Measurements from ENCODE around the gene ROBO1. TPM values are rescaled to one million over a fixed set of nuclear protein-coding genes. Genes with fewer than 3 reads are reported as not detected.

ROBO1 gene
- total and polyA plus RNA-seq, 2 of the 13 experiments (the other 11 are each of a cell fraction or from before 2014, with no cell fraction given): 52.2 to 71.0 TPM

DNA sequence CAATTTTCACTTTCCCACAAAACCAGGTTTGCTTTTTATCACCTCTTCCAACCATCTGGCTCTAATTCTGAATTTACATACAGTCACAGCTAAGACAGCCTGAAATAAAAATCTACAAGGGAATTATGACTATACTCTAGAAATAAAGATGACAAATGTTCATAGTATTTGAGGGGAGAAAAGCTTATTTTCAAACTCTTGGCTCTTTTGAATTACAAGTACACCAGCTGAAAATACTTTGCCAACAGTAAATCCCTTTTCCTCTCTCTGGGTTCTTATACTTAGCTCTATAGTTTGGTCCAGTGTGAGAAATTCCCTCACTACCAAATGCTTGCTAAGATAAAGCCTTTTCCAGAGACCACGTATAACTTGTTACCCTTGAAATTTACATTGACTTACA lies 1037.9 kb downstream of the ROBO1 start:
- ChIA-PET CTCF (ENCODE audit: low intra/inter-chr PET ratio, low total read pairs) (no interaction called here), POLR2A (no interaction called here)
- Histone ChIP-seq H4K20me1 (ENCODE audit: insufficient read depth, low read length) (no peaks in the 10 kb centered on the region), H3K36me3 (replicated peaks in 1 of 2; ENCODE audit: control insufficient read depth in 1 of 2, insufficient read depth in 2 of 2, low read length in 2 of 2) (no peaks in the 10 kb centered on the region), H3K9ac (ENCODE audit: insufficient read depth, low read depth, low read length) (no peak overlapping the region), H3K9me3 (ENCODE audit: low read length) (no peaks in the 10 kb centered on the region), H3K4me2 (ENCODE audit: low read depth, low read length) (no peak overlapping the region), H3K79me2 (ENCODE audit: insufficient read depth, low read length) (peaks cover 2% of the 10 kb centered on the region), H3K4me1 (ENCODE audit: insufficient read depth, low read length) (peaks cover 9% of the 10 kb centered on the region; the same call in 1 of the 2 replicates), H3K4me3 (replicated peaks in 1 of 3; ENCODE audit: insufficient read depth in 1 of 3, low read depth in 2 of 3, low read length in 3 of 3) (no peak overlapping the region), H3K27me3 (ENCODE audit: control insufficient read depth in 1 of 2, insufficient read depth in 2 of 2, low read length in 2 of 2) (no peaks in the 10 kb centered on the region), H2AFZ (ENCODE audit: low read length) (no peak overlapping the region), H3K27ac (ENCODE audit: extremely low read length, insufficient read depth, low read length) (no peak overlapping the region)
- DNase-seq (ENCODE audit: low spot score) (no peak), ATAC-seq (no peak), FAIRE-seq (no peak)
- intact Hi-C loops (cut with micrococcal nuclease; ENCODE audit: unreplicated experiment) (loop anchor here (10.0 kb wide), 1 partner anchor 265 kb away; no protein-coding TSS in a partner anchor), in situ Hi-C loops (cut with HindIII; ENCODE audit: extremely low pct_ligation_motif_present, low pct_unique_long_range_greater_than_20kb) (no loop called here)
- no peak for TF ChIP-seq HNRNPL (IDR thresholded peaks at IDR 0.05; ENCODE audit: low read depth, low read length)
- TF ChIP-seq, protein P1, sequence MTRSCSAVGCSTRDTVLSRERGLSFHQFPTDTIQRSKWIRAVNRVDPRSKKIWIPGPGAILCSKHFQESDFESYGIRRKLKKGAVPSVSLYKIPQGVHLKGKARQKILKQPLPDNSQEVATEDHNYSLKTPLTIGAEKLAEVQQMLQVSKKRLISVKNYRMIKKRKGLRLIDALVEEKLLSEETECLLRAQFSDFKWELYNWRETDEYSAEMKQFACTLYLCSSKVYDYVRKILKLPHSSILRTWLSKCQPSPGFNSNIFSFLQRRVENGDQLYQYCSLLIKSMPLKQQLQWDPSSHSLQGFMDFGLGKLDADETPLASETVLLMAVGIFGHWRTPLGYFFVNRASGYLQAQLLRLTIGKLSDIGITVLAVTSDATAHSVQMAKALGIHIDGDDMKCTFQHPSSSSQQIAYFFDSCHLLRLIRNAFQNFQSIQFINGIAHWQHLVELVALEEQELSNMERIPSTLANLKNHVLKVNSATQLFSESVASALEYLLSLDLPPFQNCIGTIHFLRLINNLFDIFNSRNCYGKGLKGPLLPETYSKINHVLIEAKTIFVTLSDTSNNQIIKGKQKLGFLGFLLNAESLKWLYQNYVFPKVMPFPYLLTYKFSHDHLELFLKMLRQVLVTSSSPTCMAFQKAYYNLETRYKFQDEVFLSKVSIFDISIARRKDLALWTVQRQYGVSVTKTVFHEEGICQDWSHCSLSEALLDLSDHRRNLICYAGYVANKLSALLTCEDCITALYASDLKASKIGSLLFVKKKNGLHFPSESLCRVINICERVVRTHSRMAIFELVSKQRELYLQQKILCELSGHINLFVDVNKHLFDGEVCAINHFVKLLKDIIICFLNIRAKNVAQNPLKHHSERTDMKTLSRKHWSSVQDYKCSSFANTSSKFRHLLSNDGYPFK (CRISPR knock-in tag; IDR thresholded peaks at IDR 0.05; ENCODE audit: borderline replicate concordance): no peak
- no peak for TF ChIP-seq PLRG1 (conservative IDR thresholded peaks at IDR 0.05)
- no peak for TF ChIP-seq ZBTB7A (CRISPR knock-in tag; IDR thresholded peaks at IDR 0.05)
- TF ChIP-seq ZNF124 (CRISPR knock-in tag; IDR thresholded peaks at IDR 0.05): no peak
- TF ChIP-seq, protein P2, sequence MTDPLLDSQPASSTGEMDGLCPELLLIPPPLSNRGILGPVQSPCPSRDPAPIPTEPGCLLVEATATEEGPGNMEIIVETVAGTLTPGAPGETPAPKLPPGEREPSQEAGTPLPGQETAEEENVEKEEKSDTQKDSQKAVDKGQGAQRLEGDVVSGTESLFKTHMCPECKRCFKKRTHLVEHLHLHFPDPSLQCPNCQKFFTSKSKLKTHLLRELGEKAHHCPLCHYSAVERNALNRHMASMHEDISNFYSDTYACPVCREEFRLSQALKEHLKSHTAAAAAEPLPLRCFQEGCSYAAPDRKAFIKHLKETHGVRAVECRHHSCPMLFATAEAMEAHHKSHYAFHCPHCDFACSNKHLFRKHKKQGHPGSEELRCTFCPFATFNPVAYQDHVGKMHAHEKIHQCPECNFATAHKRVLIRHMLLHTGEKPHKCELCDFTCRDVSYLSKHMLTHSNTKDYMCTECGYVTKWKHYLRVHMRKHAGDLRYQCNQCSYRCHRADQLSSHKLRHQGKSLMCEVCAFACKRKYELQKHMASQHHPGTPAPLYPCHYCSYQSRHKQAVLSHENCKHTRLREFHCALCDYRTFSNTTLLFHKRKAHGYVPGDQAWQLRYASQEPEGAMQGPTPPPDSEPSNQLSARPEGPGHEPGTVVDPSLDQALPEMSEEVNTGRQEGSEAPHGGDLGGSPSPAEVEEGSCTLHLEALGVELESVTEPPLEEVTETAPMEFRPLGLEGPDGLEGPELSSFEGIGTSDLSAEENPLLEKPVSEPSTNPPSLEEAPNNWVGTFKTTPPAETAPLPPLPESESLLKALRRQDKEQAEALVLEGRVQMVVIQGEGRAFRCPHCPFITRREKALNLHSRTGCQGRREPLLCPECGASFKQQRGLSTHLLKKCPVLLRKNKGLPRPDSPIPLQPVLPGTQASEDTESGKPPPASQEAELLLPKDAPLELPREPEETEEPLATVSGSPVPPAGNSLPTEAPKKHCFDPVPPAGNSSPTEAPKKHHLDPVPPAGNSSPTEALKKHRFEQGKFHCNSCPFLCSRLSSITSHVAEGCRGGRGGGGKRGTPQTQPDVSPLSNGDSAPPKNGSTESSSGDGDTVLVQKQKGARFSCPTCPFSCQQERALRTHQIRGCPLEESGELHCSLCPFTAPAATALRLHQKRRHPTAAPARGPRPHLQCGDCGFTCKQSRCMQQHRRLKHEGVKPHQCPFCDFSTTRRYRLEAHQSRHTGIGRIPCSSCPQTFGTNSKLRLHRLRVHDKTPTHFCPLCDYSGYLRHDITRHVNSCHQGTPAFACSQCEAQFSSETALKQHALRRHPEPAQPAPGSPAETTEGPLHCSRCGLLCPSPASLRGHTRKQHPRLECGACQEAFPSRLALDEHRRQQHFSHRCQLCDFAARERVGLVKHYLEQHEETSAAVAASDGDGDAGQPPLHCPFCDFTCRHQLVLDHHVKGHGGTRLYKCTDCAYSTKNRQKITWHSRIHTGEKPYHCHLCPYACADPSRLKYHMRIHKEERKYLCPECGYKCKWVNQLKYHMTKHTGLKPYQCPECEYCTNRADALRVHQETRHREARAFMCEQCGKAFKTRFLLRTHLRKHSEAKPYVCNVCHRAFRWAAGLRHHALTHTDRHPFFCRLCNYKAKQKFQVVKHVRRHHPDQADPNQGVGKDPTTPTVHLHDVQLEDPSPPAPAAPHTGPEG (CRISPR knock-in tag; IDR thresholded peaks at IDR 0.05): no peak
- TF ChIP-seq CENPX (CRISPR knock-in tag; IDR thresholded peaks at IDR 0.05): no peak
- no CpG with 5 or more reads among the region's 1 CpG for WGBS (ENCODE audit: low lambda C conversion rate)
- BruUV-seq (replicated peaks): no TSS peak
